DND-41 (cell line): Measurements from ENCODE around the gene TEAD1.

ENCODE experiments used
- CTCF ChIP-seq: IDR thresholded peaks from 2 replicates; pipeline ENCODE4 v1.5.1; 2012; ENCODE audit warnings: borderline replicate concordance, low read length, moderate library complexity, mild to moderate bottlenecking; ENCODE audit not compliant: poor library complexity, severe bottlenecking; ENCODE audit errors: extremely low read depth
- EZH2 ChIP-seq: IDR thresholded peaks from 3 replicates; pipeline ENCODE4 v1.6.1; 2012; ENCODE audit warnings: borderline replicate concordance, low read depth, mild to moderate bottlenecking, moderate library complexity, low read length, inconsistent platforms; ENCODE audit not compliant: severe bottlenecking

- TF ChIP-seq CTCF (no peak), EZH2 (no peak)
These were observed 40.9 kb downstream of the TEAD1 start for GRCh38 chr11:12715131-12715530.
